HepG2 (cell line): ENCODE measurements around the gene WFDC1. TPM values are rescaled to one million over a fixed set of nuclear protein-coding genes. Genes with fewer than 3 reads are reported as not detected.

Source experiments
- FOXK1 ChIP-seq: sonication (generic); formaldehyde crosslinking; IDR thresholded peaks from 2 replicates; pipeline ENCODE4 v1.4.0; 2020; ENCODE audit warnings: low read depth, missing genetic modification reagents, borderline replicate concordance
- FOXP1 ChIP-seq, 2 experiments: fragments of 450-650 bp in 1 of 2; IDR thresholded peaks; 2 replicates each; pipeline ENCODE4 v1.6.1; 2017 to 2018; ENCODE audit warnings: antibody characterized with exemption in 1 of 2
- GABPA ChIP-seq, 2 experiments: IDR thresholded peaks; 2 replicates each; pipeline ENCODE4 v1.6.1; 2011 to 2016; ENCODE audit warnings: low read depth in 2 of 2, low read length in 1 of 2, missing biosample characterization in 1 of 2, missing genetic modification characterization in 1 of 2
- HDAC2 ChIP-seq: sonication (generic); formaldehyde crosslinking; IDR thresholded peaks from 2 replicates; pipeline ENCODE4 v1.4.0; 2020; ENCODE audit warnings: missing genetic modification reagents
- HINFP ChIP-seq: sonication (generic); formaldehyde crosslinking; IDR thresholded peaks from 2 replicates; pipeline ENCODE4 v1.4.0; 2020; ENCODE audit warnings: low read depth, mild to moderate bottlenecking, missing genetic modification reagents
- IRF2 ChIP-seq: IDR thresholded peaks from 2 replicates; pipeline ENCODE4 v1.6.1; 2018; ENCODE audit warnings: missing genetic modification reagents, missing compliant biosample characterization
- KAT7 ChIP-seq: IDR thresholded peaks from 2 replicates; pipeline ENCODE4 v1.6.1; 2018; ENCODE audit warnings: borderline replicate concordance, missing compliant biosample characterization
- KDM6A ChIP-seq: IDR thresholded peaks from 2 replicates; pipeline ENCODE4 v1.6.1; 2016; ENCODE audit warnings: low read depth
- PRDM15 ChIP-seq: sonication (generic); formaldehyde crosslinking; IDR thresholded peaks from 2 replicates; pipeline ENCODE4 v1.4.0; 2020; ENCODE audit warnings: missing genetic modification reagents
- RARA ChIP-seq: IDR thresholded peaks from 2 replicates; pipeline ENCODE4 v1.6.1; 2016; ENCODE audit warnings: missing genetic modification reagents, missing compliant biosample characterization
- RBM22 ChIP-seq: fragments of 200-400 bp; formaldehyde crosslinking; optimal IDR thresholded peaks from 2 replicates; pipeline ENCODE3; 2017; ENCODE audit warnings: mild to moderate bottlenecking, low read length, moderate library complexity
- ZNF724P ChIP-seq: sonication (generic); formaldehyde crosslinking; IDR thresholded peaks from 2 replicates; pipeline ENCODE4 v1.8.0; 2022; ENCODE audit warnings: missing genetic modification reagents, borderline replicate concordance
- ZNF747 ChIP-seq: sonication (generic); formaldehyde crosslinking; IDR thresholded peaks from 2 replicates; pipeline ENCODE4 v1.8.1; 2023; ENCODE audit warnings: missing genetic modification reagents, mild to moderate bottlenecking, borderline replicate concordance
- ZNF83 ChIP-seq: sonication (generic); formaldehyde crosslinking; IDR thresholded peaks from 2 replicates; pipeline ENCODE4 v1.4.0; 2020; ENCODE audit warnings: missing genetic modification reagents, mild to moderate bottlenecking, borderline replicate concordance
- polyA plus RNA-seq, 8 experiments: library from polyadenylated mRNA; depleted of rRNA in 3 of 8; stranded (reverse) in 7 of 8; unstranded in 1 of 8; fragments of >200 nt; fragmentation: Illumina TruSeq in 4 of 8; extraction: Trizol in 4 of 8; gene quantifications; 2 replicates each; pipeline versions ENCODE4 v1.2.1 to v1.2.3, GENCODE V29; 2011 to 2016; ENCODE audit warnings: low read depth in 4 of 8, missing spikeins in 1 of 8, mixed read lengths in 1 of 8; ENCODE audit not compliant: insufficient read depth in 1 of 8
- total RNA-seq, 5 experiments: library from RNA; depleted of rRNA; stranded (reverse); fragments of >200 nt; fragmentation: Illumina TruSeq; extraction: Trizol; gene quantifications; 2 replicates each; pipeline ENCODE4 v1.2.3, GENCODE V29; 2016; ENCODE audit warnings: low read depth in 1 of 5
- TF ChIP-seq, protein P1 (sequence below), 2 experiments: sonication (generic) in 1 of 2; formaldehyde crosslinking in 1 of 2; IDR thresholded peaks; 2 replicates each; pipeline versions ENCODE4 v1.5.1 to v1.6.1; 2011 to 2020; ENCODE audit warnings: borderline replicate concordance in 1 of 2, low read depth in 1 of 2, low read length in 1 of 2, mild to moderate bottlenecking in 1 of 2, missing genetic modification reagents in 1 of 2, moderate library complexity in 1 of 2
- TF ChIP-seq, protein P2 (sequence below): sonication (generic); formaldehyde crosslinking; IDR thresholded peaks from 2 replicates; pipeline ENCODE4 v1.8.0; 2023; ENCODE audit warnings: mild to moderate bottlenecking, missing genetic modification reagents
- TF ChIP-seq, protein P3 (sequence below): sonication (generic); IDR thresholded peaks from 2 replicates; pipeline ENCODE4 v1.6.1; 2016; ENCODE audit warnings: low read depth, borderline replicate concordance

WFDC1 gene
- total and polyA plus RNA-seq, 2 of the 13 experiments (the other 11 are each of a cell fraction or from before 2014, with no cell fraction given), result not detected

DNA sequence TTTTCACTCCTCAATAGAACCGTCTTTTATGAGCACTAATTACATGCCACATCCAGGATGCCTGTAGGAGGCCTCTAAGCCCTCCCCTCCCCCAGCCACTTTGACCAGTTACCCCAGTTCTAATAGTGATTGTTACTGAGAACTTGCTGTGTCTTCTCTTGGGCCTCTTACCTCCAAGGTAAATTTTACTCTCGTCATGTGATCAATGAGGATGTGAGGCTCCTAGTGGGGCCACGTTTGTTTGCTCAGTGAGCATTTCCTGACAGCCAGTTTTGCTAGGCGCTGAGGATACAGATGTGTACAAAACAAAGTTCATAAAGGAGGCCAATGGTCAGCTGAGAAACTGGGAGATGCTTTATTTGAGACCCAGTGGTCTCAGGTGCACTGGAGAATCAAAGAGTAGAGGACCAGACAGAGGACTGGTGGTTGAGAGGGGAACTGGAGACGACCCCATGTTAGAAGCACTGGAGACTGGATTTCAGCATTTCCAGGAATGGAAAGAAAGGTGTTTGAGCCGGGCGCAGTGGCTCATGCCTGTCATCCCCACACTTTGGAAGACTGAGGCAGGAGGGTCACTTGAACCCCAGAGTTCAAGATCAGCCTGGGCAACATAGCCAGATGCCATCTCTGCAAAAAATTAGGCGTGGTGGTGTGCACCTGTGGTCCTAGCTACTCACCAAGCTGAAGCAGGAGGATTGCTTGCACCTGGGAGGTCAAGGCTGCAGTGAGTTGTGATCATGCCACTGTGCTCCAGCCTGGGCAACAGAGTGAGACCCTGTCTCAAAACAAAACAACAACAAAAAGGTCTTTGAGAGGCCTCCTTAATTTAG, 76.3 kb downstream of the WFDC1 start (continued):
- TF ChIP-seq, protein P1, sequence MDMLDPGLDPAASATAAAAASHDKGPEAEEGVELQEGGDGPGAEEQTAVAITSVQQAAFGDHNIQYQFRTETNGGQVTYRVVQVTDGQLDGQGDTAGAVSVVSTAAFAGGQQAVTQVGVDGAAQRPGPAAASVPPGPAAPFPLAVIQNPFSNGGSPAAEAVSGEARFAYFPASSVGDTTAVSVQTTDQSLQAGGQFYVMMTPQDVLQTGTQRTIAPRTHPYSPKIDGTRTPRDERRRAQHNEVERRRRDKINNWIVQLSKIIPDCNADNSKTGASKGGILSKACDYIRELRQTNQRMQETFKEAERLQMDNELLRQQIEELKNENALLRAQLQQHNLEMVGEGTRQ (IDR thresholded peaks at IDR 0.05; ENCODE audit: low read depth, low read length), result no peak
- TF ChIP-seq, protein P1 (CRISPR knock-in tag; IDR thresholded peaks at IDR 0.05; ENCODE audit: borderline replicate concordance), result peak; percentile 45; the same call in 1 of the 2 replicates
- peak; percentile 33; the same call in 1 of the 2 replicates for TF ChIP-seq FOXK1 (CRISPR knock-in tag)
- TF ChIP-seq ZNF747, result 0 out of 2 replicates have a peak, but pooled peaks have one; percentile 30
- TF ChIP-seq ZNF724P (CRISPR knock-in tag), result no peak
- TF ChIP-seq RBM22, result no peak
- no peak for TF ChIP-seq ZNF83 (CRISPR knock-in tag)
- peak; percentile 26; the same call in 1 of the 2 replicates for TF ChIP-seq RARA (CRISPR knock-in tag)
- no peak for TF ChIP-seq FOXP1 (IDR thresholded peaks at IDR 0.05)
- TF ChIP-seq FOXP1 (CRISPR knock-in tag; IDR thresholded peaks at IDR 0.05), result peak; percentile 40
- TF ChIP-seq, protein P2, sequence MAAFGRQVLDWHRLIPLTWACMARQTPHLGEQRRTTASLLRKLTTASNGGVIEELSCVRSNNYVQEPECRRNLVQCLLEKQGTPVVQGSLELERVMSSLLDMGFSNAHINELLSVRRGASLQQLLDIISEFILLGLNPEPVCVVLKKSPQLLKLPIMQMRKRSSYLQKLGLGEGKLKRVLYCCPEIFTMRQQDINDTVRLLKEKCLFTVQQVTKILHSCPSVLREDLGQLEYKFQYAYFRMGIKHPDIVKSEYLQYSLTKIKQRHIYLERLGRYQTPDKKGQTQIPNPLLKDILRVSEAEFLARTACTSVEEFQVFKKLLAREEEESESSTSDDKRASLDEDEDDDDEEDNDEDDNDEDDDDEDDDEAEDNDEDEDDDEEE (CRISPR knock-in tag), result no peak
- TF ChIP-seq KAT7 (CRISPR knock-in tag), result no peak
- peak; percentile 84 for TF ChIP-seq PRDM15 (CRISPR knock-in tag)
- 0 out of 2 replicates have a peak, but pooled peaks have one; percentile 52 for TF ChIP-seq HINFP (CRISPR knock-in tag)
- no peak for TF ChIP-seq GABPA (IDR thresholded peaks at IDR 0.05; ENCODE audit: low read depth, low read length)
- peak; percentile 45; the same call in 1 of the 2 replicates for TF ChIP-seq GABPA (CRISPR knock-in tag; IDR thresholded peaks at IDR 0.05; ENCODE audit: low read depth)
- TF ChIP-seq, protein P3, sequence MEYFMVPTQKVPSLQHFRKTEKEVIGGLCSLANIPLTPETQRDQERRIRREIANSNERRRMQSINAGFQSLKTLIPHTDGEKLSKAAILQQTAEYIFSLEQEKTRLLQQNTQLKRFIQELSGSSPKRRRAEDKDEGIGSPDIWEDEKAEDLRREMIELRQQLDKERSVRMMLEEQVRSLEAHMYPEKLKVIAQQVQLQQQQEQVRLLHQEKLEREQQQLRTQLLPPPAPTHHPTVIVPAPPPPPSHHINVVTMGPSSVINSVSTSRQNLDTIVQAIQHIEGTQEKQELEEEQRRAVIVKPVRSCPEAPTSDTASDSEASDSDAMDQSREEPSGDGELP, result 0 out of 2 replicates have a peak, but pooled peaks have one; percentile 18
- 0 out of 2 replicates have a peak, but pooled peaks have one; percentile 37 for TF ChIP-seq KDM6A (CRISPR knock-in tag)
- TF ChIP-seq HDAC2 (CRISPR knock-in tag), result no peak
- peak; percentile 44; the same call in 1 of the 2 replicates for TF ChIP-seq IRF2 (CRISPR knock-in tag)
